ENCODE measurements around the gene DIP2C.
"Not testable (repeated sequence)": the region's sequence is repeated elsewhere in the genome, so short reads cannot be mapped to it uniquely, and the experiment has no call there.

Gene DIP2C

GRCh38 chr10:368579-369220, 320.8 kb downstream of the DIP2C start:
- ChIA-PET POLR2A (ENCODE audit: low non-redundant PET) (no interaction called here), CTCF (no interaction called here)
- no peak for DNase-seq (ENCODE audit: low spot score)
- no peak overlapping the region for H3K27ac ChIP-seq
- TF ChIP-seq CTCF (conservative IDR thresholded peaks at IDR 0.05; ENCODE audit: low read depth): no peak

GRCh38 chr10:368107-368506, 321.4 kb downstream of the DIP2C start:
- DNase-seq (ENCODE audit: low spot score); H3K27ac ChIP-seq; CTCF ChIA-PET; POLR2A ChIA-PET (ENCODE audit: low non-redundant PET): not testable (repeated sequence)

GRCh38 chr10:367636-368035, 321.8 kb downstream of the DIP2C start:
- no peak for TF ChIP-seq CTCF (conservative IDR thresholded peaks at IDR 0.05; ENCODE audit: low read depth)
- CTCF ChIA-PET: no interaction called here

GRCh38 chr10:366186-366585, 323.3 kb downstream of the DIP2C start:
- ChIA-PET POLR2A (ENCODE audit: low non-redundant PET) (no interaction called here), CTCF (no interaction called here)

More at GRCh38 chr10:367636-368035, 321.8 kb downstream of the DIP2C start:
- POLR2A ChIA-PET (ENCODE audit: low non-redundant PET): no interaction called here
- H3K27ac ChIP-seq: no peak overlapping the region
- DNase-seq (ENCODE audit: low spot score): no peak

GRCh38 chr10:364267-364775, 325.1 kb downstream of the DIP2C start:
- DNase-seq (ENCODE audit: low spot score): no peak
- no peak for TF ChIP-seq CTCF (conservative IDR thresholded peaks at IDR 0.05; ENCODE audit: low read depth)
- H3K27ac ChIP-seq: no peak overlapping the region
- ChIA-PET POLR2A (ENCODE audit: low non-redundant PET) (no interaction called here), CTCF (no interaction called here)

More at GRCh38 chr10:366186-366585, 323.3 kb downstream of the DIP2C start:
- TF ChIP-seq CTCF (conservative IDR thresholded peaks at IDR 0.05; ENCODE audit: low read depth): no peak
- DNase-seq (ENCODE audit: low spot score): no peak
- no peak overlapping the region for H3K27ac ChIP-seq

GRCh38 chr10:363152-363551, 326.3 kb downstream of the DIP2C start:
- no peak overlapping the region for H3K27ac ChIP-seq
- POLR2A ChIA-PET (ENCODE audit: low non-redundant PET): no interaction called here
- DNase-seq (ENCODE audit: low spot score): no peak
- TF ChIP-seq CTCF (conservative IDR thresholded peaks at IDR 0.05; ENCODE audit: low read depth): no peak
- CTCF ChIA-PET: no interaction called here

GRCh38 chr10:361203-362081, 328.0 kb downstream of the DIP2C start:
- no peak for TF ChIP-seq CTCF (conservative IDR thresholded peaks at IDR 0.05; ENCODE audit: low read depth)
- H3K27ac ChIP-seq: no peak overlapping the region
- ChIA-PET POLR2A (ENCODE audit: low non-redundant PET) (no interaction called here), CTCF (no interaction called here)
- DNase-seq (ENCODE audit: low spot score): no peak
